DND-41 (cell line): ENCODE measurements around the gene MEF2D.

Source experiments
- ATAC-seq: fragments of 200-7000 bp; cut with Tn5 transposase; 3 replicates; pipeline ENCODE4 v1.9.1; 2021; ENCODE audit warnings: low read depth; ENCODE audit not compliant: insufficient read depth
- DNase-seq: peaks from one replicate; pipeline ENCODE4 v3.0.0-alpha.2; 2020
- H2AFZ ChIP-seq: 2 replicates; pipeline ENCODE4 v1.6.0; 2012; ENCODE audit warnings: low read depth, low read length
- H3K27ac ChIP-seq: 2 replicates; pipeline ENCODE4 v1.5.1; 2012; ENCODE audit warnings: low read length, inconsistent platforms
- H3K27me3 ChIP-seq: fragments of 200-600 bp; sonication (generic); 2 replicates; pipeline ENCODE4 v1.6.0; 2012; ENCODE audit warnings: low read length, mild to moderate bottlenecking, inconsistent platforms; ENCODE audit not compliant: insufficient read depth, poor library complexity
- H3K36me3 ChIP-seq: 2 replicates; pipeline ENCODE4 v1.5.1; 2012; ENCODE audit warnings: low read length, inconsistent platforms; ENCODE audit not compliant: insufficient read depth
- H3K4me1 ChIP-seq: 2 replicates; pipeline ENCODE4 v1.5.1; 2012; ENCODE audit warnings: mild to moderate bottlenecking, low read length; ENCODE audit not compliant: insufficient read depth
- H3K4me2 ChIP-seq: 2 replicates; pipeline ENCODE4 v1.6.0; 2012; ENCODE audit warnings: mild to moderate bottlenecking, moderate library complexity, low read length, inconsistent platforms; ENCODE audit not compliant: insufficient read depth
- H3K4me3 ChIP-seq, 2 experiments: fragments of 200-600 bp in 1 of 2; shearing (Covaris generic) in 1 of 2; 2 replicates each; pipeline ENCODE4 v1.5.1; 2012 to 2016; ENCODE audit warnings: inconsistent platforms in 2 of 2, low read length in 2 of 2, mild to moderate bottlenecking in 2 of 2, low read depth in 1 of 2, moderate library complexity in 1 of 2
- H3K79me2 ChIP-seq: 2 replicates; pipeline ENCODE4 v1.6.0; 2012; ENCODE audit warnings: low read length, inconsistent platforms; ENCODE audit not compliant: insufficient read depth
- H3K9ac ChIP-seq: 2 replicates; pipeline ENCODE4 v1.6.0; 2012; ENCODE audit warnings: low read depth, mild to moderate bottlenecking, inconsistent platforms, low read length, moderate library complexity
- H3K9me3 ChIP-seq: 2 replicates; pipeline ENCODE4 v1.5.1; 2012; ENCODE audit warnings: low read length, moderate library complexity, mild to moderate bottlenecking, inconsistent platforms; ENCODE audit not compliant: insufficient read depth, severe bottlenecking
- H4K20me1 ChIP-seq: 2 replicates; pipeline ENCODE4 v1.6.0; 2012; ENCODE audit warnings: low read length; ENCODE audit not compliant: insufficient read depth
- CTCF ChIP-seq: IDR thresholded peaks from 2 replicates; pipeline ENCODE4 v1.5.1; 2012; ENCODE audit warnings: borderline replicate concordance, low read length, moderate library complexity, mild to moderate bottlenecking; ENCODE audit not compliant: poor library complexity, severe bottlenecking; ENCODE audit errors: extremely low read depth
- EZH2 ChIP-seq: IDR thresholded peaks from 3 replicates; pipeline ENCODE4 v1.6.1; 2012; ENCODE audit warnings: borderline replicate concordance, low read depth, mild to moderate bottlenecking, moderate library complexity, low read length, inconsistent platforms; ENCODE audit not compliant: severe bottlenecking

MEF2D gene

GRCh38 chr1:156444407-156445001 is 56.1 kb downstream of the MEF2D start:
- Histone ChIP-seq H3K9me3 (no peaks in the 10 kb centered on the region), H2AFZ (no peak overlapping the region), H3K9ac (no peak overlapping the region), H3K36me3 (no peaks in the 10 kb centered on the region), H3K27ac (no peak overlapping the region), H3K27me3 (no peaks in the 10 kb centered on the region), H4K20me1 (no peaks in the 10 kb centered on the region), H3K79me2 (no peaks in the 10 kb centered on the region), H3K4me2 (no peak overlapping the region), H3K4me1 (peaks cover 10% of the 10 kb centered on the region), H3K4me3 (no peak overlapping the region)
- no peak for TF ChIP-seq EZH2
- TF ChIP-seq CTCF, result peak; percentile 50
- no peak for ATAC-seq
- DNase-seq, result peak; percentile 31

GRCh38 chr1:156443286-156443685 is 57.3 kb downstream of the MEF2D start:
- no peak for ATAC-seq
- no peak for TF ChIP-seq CTCF
- no peak for TF ChIP-seq EZH2

GRCh38 chr1:156440654-156441437 is 59.7 kb downstream of the MEF2D start:
- Histone ChIP-seq H2AFZ (no peak overlapping the region), H3K4me2 (no peak overlapping the region), H4K20me1 (no peaks in the 10 kb centered on the region), H3K4me1 (peaks cover 10% of the 10 kb centered on the region), H3K9ac (no peak overlapping the region), H3K9me3 (no peaks in the 10 kb centered on the region), H3K4me3 (no peak overlapping the region), H3K27me3 (peaks cover 13% of the 10 kb centered on the region), H3K36me3 (no peaks in the 10 kb centered on the region), H3K79me2 (no peaks in the 10 kb centered on the region), H3K27ac (no peak overlapping the region)
- TF ChIP-seq CTCF, result no peak
- ATAC-seq (no peak), DNase-seq (no peak)

More at GRCh38 chr1:156443286-156443685, 57.3 kb downstream of the MEF2D start:
- Histone ChIP-seq H2AFZ (no peak overlapping the region), H3K4me3 (no peak overlapping the region), H3K4me1 (peaks cover 16% of the 10 kb centered on the region), H3K27me3 (peaks cover 9% of the 10 kb centered on the region), H3K27ac (no peak overlapping the region), H3K9ac (no peak overlapping the region), H3K4me2 (no peak overlapping the region), H3K36me3 (no peaks in the 10 kb centered on the region), H3K79me2 (no peaks in the 10 kb centered on the region), H4K20me1 (no peaks in the 10 kb centered on the region), H3K9me3 (no peaks in the 10 kb centered on the region)
- DNase-seq, result no peak
